A549 treated with Hydrocortisone at 1 μM for 4 hours (cell line): ENCODE results near the gene TMPRSS2. TPM values are rescaled to one million over a fixed set of nuclear protein-coding genes. Genes with fewer than 3 reads are reported as not detected.

Experiments used
- total RNA-seq: library from RNA; stranded (reverse); fragments of 200-300 nt; extraction: Qiagen RNA extraction; gene quantifications from 5 replicates; pipeline ENCODE4 v1.2.3, GENCODE V29; 2022

Gene TMPRSS2
- total RNA-seq, result 0.06 to 0.10 TPM (median 0.09 TPM) in 5 replicates

GRCh38 chr21:41507521-41508414 lies at the start of gene TMPRSS2:
TSS of gene TMPRSS2 (minus strand) at chr21:41508158. CDS start at chr21:41498133, 10,025 bp downstream.

GRCh38 chr21:41425954-41426675 lies 81.8 kb downstream of the TMPRSS2 start, which contains the start of gene MX1:
TSS of gene MX1 (plus strand) at chr21:41426239. CDS start at chr21:41432071, 5,832 bp downstream.

Other genes starting within 250 kb of the TMPRSS2 start
- gene FAM3B, start 191.4 kb downstream of the TMPRSS2 start, total RNA-seq, result not detected in 5 replicates
- gene MX2, start 146.1 kb downstream of the TMPRSS2 start, total RNA-seq, result 0.06 to 0.22 TPM (median 0.13 TPM) in 3 of 5 replicates, not detected in the others
- 1.5 to 2.3 TPM (median 1.7 TPM) in 5 replicates for gene MX1, start 81.9 kb downstream of the TMPRSS2 start, total RNA-seq